Neural cell (in vitro differentiated cells): ENCODE data around the gene SMPD2. TPM values are rescaled to one million over a fixed set of nuclear protein-coding genes. Genes with fewer than 3 reads are reported as not detected.

Experiments used
- H2AFZ ChIP-seq: fragments of 200-600, 300-800 bp; sonication (generic), shearing (Covaris generic); 2 replicates; pipeline ENCODE4 v1.6.0; 2014; ENCODE audit warnings: low read depth, mild to moderate bottlenecking, antibody characterized with exemption, low read length, moderate library complexity
- H3F3A ChIP-seq: fragments of 200-600 bp; shearing (Covaris generic); 2 replicates; pipeline ENCODE4 v1.6.1; 2016; ENCODE audit warnings: mild to moderate bottlenecking, moderate library complexity, mixed read lengths, antibody characterized with exemption, low read length; ENCODE audit not compliant: insufficient read depth, poor library complexity, severe bottlenecking
- H3K27ac ChIP-seq: fragments of 200-600, 300-800 bp; sonication (generic), shearing (Covaris generic); 2 replicates; pipeline ENCODE4 v1.5.1; 2014; ENCODE audit warnings: mild to moderate bottlenecking, low read length, moderate library complexity
- H3K27me3 ChIP-seq: fragments of 300-800, 200-600 bp; sonication (generic), shearing (Covaris generic); 2 replicates; pipeline ENCODE4 v1.6.0; 2014; ENCODE audit warnings: mild to moderate bottlenecking, low read depth, low read length, moderate library complexity; ENCODE audit not compliant: insufficient read depth
- H3K36me3 ChIP-seq: fragments of 300-800, 200-600 bp; sonication (generic), shearing (Covaris generic); 2 replicates; pipeline ENCODE4 v1.5.1; 2014; ENCODE audit warnings: mild to moderate bottlenecking, antibody characterized with exemption, low read length, moderate library complexity; ENCODE audit not compliant: insufficient read depth
- H3K4me2 ChIP-seq: fragments of 300-800, 200-600 bp; sonication (generic), shearing (Covaris generic); 2 replicates; pipeline ENCODE4 v1.6.0; 2014; ENCODE audit warnings: mild to moderate bottlenecking, low read length
- H3K4me3 ChIP-seq: fragments of 300-800, 200-600 bp; sonication (generic), shearing (Covaris generic); 2 replicates; pipeline ENCODE4 v1.5.1; 2014; ENCODE audit warnings: mild to moderate bottlenecking, low read length, moderate library complexity
- H3K79me2 ChIP-seq: fragments of 200-600 bp; shearing (Covaris generic); replicated peaks from 2 replicates; pipeline ENCODE4 v1.6.0; 2014; ENCODE audit warnings: mild to moderate bottlenecking, low read length, moderate library complexity; ENCODE audit not compliant: insufficient read depth
- H3K9ac ChIP-seq: fragments of 300-800, 200-600 bp; sonication (generic), shearing (Covaris generic); 2 replicates; pipeline ENCODE4 v1.6.1; 2016; ENCODE audit warnings: mild to moderate bottlenecking, low read length, mixed read lengths
- H3K9me2 ChIP-seq: fragments of 200-600 bp; shearing (Covaris generic); 2 replicates; pipeline ENCODE4 v1.6.1; 2016; ENCODE audit warnings: mild to moderate bottlenecking, low read length, mixed read lengths; ENCODE audit not compliant: insufficient read depth
- H3K9me3 ChIP-seq: fragments of 200-600, 300-800 bp; sonication (generic), shearing (Covaris generic); 2 replicates; pipeline ENCODE4 v1.6.1; 2016; ENCODE audit warnings: mild to moderate bottlenecking, mixed run types, low read length, moderate library complexity, mixed read lengths
- H4K20me1 ChIP-seq: fragments of 200-600 bp; shearing (Covaris generic); 2 replicates; pipeline ENCODE4 v1.6.1; 2016; ENCODE audit warnings: mild to moderate bottlenecking, mixed run types; ENCODE audit not compliant: insufficient read depth
- EP300 ChIP-seq: fragments of 450-650 bp; conservative IDR thresholded peaks from 2 replicates; pipeline ENCODE4 v1.6.1; 2014; ENCODE audit warnings: antibody characterized with exemption, mild to moderate bottlenecking, moderate library complexity; ENCODE audit not compliant: poor library complexity, severe bottlenecking
- EZH2 ChIP-seq: fragments of 200-600, 300-800 bp; shearing (Covaris generic), sonication (generic); IDR thresholded peaks from 2 replicates; pipeline ENCODE4 v1.6.1; 2014; ENCODE audit warnings: antibody characterized with exemption, low read length, borderline replicate concordance, mild to moderate bottlenecking; ENCODE audit not compliant: insufficient read depth, poor library complexity, severe bottlenecking
- MXI1 ChIP-seq: fragments of 450-650 bp; conservative IDR thresholded peaks from 2 replicates; pipeline ENCODE4 v1.6.1; 2014; ENCODE audit warnings: antibody characterized with exemption, mild to moderate bottlenecking; ENCODE audit not compliant: poor library complexity, severe bottlenecking
- POLR2AphosphoS5 ChIP-seq: IDR thresholded peaks from 2 replicates; pipeline ENCODE4 v1.6.1; 2012
- RAD21 ChIP-seq: fragments of 450-650 bp; conservative IDR thresholded peaks from 2 replicates; pipeline ENCODE4 v1.6.1; 2014; ENCODE audit warnings: antibody characterized with exemption, mild to moderate bottlenecking, moderate library complexity
- SMC3 ChIP-seq: fragments of 450-650 bp; conservative IDR thresholded peaks from 2 replicates; pipeline ENCODE4 v1.6.1; 2014; ENCODE audit warnings: antibody characterized with exemption, mild to moderate bottlenecking, moderate library complexity; ENCODE audit not compliant: poor library complexity
- TAF1 ChIP-seq: IDR thresholded peaks from 2 replicates; pipeline ENCODE4 v1.6.1; 2012; ENCODE audit warnings: low read depth
- polyA plus RNA-seq: library from polyadenylated mRNA; depleted of rRNA; stranded (reverse); fragments of >200 nt; gene quantifications from 2 replicates; pipeline ENCODE4 v1.2.3, GENCODE V29; 2014
- TF ChIP-seq, protein P1 (sequence below): IDR thresholded peaks from 2 replicates; pipeline ENCODE4 v1.6.1; 2012; ENCODE audit warnings: borderline replicate concordance
- TF ChIP-seq, protein P2 (sequence below): fragments of 450-650 bp; IDR thresholded peaks from 2 replicates; pipeline ENCODE4 v1.5.1; 2014; ENCODE audit warnings: antibody characterized with exemption, mild to moderate bottlenecking, moderate library complexity; ENCODE audit not compliant: poor library complexity, severe bottlenecking

The SMPD2 gene
- polyA plus RNA-seq, 1 donor from 2014 or later, result 8.0 TPM

DNA sequence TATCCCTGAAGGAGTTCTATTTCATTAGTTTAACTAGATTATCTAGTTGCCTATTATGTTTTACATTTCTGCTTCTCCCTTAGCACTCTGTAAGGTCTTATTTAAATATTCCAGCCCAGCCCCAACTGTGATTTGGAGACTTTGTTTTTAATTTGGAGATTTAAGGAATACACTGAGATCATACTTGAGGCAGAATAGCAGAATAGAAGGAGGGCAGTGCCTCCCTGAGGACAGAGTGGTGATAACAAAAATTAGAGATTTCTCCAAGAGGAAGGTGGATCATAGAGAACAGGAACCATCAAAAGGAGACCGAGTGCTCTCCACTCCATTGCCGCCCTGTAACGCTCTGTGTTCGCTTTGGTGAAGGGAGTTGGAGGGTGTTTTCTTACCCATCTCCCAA is 43.5 kb upstream of the SMPD2 start:
- TF ChIP-seq, protein P1, sequence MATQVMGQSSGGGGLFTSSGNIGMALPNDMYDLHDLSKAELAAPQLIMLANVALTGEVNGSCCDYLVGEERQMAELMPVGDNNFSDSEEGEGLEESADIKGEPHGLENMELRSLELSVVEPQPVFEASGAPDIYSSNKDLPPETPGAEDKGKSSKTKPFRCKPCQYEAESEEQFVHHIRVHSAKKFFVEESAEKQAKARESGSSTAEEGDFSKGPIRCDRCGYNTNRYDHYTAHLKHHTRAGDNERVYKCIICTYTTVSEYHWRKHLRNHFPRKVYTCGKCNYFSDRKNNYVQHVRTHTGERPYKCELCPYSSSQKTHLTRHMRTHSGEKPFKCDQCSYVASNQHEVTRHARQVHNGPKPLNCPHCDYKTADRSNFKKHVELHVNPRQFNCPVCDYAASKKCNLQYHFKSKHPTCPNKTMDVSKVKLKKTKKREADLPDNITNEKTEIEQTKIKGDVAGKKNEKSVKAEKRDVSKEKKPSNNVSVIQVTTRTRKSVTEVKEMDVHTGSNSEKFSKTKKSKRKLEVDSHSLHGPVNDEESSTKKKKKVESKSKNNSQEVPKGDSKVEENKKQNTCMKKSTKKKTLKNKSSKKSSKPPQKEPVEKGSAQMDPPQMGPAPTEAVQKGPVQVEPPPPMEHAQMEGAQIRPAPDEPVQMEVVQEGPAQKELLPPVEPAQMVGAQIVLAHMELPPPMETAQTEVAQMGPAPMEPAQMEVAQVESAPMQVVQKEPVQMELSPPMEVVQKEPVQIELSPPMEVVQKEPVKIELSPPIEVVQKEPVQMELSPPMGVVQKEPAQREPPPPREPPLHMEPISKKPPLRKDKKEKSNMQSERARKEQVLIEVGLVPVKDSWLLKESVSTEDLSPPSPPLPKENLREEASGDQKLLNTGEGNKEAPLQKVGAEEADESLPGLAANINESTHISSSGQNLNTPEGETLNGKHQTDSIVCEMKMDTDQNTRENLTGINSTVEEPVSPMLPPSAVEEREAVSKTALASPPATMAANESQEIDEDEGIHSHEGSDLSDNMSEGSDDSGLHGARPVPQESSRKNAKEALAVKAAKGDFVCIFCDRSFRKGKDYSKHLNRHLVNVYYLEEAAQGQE, result no peak
- TF ChIP-seq SMC3 (no peak), TAF1 (no peak), MXI1 (no peak), POLR2AphosphoS5 (no peak), EP300 (no peak), EZH2 (no peak), RAD21 (no peak)
- TF ChIP-seq, protein P2, sequence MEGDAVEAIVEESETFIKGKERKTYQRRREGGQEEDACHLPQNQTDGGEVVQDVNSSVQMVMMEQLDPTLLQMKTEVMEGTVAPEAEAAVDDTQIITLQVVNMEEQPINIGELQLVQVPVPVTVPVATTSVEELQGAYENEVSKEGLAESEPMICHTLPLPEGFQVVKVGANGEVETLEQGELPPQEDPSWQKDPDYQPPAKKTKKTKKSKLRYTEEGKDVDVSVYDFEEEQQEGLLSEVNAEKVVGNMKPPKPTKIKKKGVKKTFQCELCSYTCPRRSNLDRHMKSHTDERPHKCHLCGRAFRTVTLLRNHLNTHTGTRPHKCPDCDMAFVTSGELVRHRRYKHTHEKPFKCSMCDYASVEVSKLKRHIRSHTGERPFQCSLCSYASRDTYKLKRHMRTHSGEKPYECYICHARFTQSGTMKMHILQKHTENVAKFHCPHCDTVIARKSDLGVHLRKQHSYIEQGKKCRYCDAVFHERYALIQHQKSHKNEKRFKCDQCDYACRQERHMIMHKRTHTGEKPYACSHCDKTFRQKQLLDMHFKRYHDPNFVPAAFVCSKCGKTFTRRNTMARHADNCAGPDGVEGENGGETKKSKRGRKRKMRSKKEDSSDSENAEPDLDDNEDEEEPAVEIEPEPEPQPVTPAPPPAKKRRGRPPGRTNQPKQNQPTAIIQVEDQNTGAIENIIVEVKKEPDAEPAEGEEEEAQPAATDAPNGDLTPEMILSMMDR, result no peak
- no peak overlapping the region for H3K9ac ChIP-seq
- no peak overlapping the region for H2AFZ ChIP-seq

DNA sequence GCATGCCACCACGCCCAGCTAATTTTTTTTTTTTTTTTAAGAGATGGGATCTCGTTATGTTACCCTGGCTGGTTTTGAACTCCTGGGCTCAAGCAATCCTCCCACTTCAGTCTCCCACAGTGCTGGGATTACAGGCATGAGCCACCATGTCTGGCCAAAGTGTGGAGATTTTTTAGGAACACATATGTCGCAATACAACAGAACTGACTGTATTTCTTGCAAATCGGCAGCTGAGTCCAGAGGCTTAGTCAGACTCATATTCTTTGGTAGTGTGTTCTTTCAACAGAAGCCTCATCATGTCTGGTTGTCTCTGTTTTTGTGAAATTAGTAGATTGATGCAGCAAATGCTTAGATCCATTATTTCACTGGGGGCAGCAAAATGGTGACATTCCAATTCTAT is 34.3 kb upstream of the SMPD2 start:
- TF ChIP-seq, protein P2, result no peak
- TF ChIP-seq TAF1 (no peak), EZH2 (no peak), SMC3 (no peak), RAD21 (no peak), POLR2AphosphoS5 (no peak), EP300 (no peak), MXI1 (no peak)
- TF ChIP-seq, protein P1, result no peak
- Histone ChIP-seq H3K27me3 (no peaks in the 10 kb centered on the region), H3K4me2 (no peak overlapping the region), H3F3A (no peaks in the 10 kb centered on the region), H4K20me1 (no peaks in the 10 kb centered on the region), H3K27ac (no peak overlapping the region), H3K9me2 (no peaks in the 10 kb centered on the region), H3K79me2 (no peaks in the 10 kb centered on the region), H3K36me3 (no peaks in the 10 kb centered on the region), H3K9me3 (no peaks in the 10 kb centered on the region), H3K4me3 (no peak overlapping the region), H2AFZ (no peak overlapping the region), H3K9ac (no peak overlapping the region)

More for the DNA sequence above, 43.5 kb upstream of the SMPD2 start:
- no peaks in the 10 kb centered on the region for H3K36me3 ChIP-seq
- no peak overlapping the region for H3K27ac ChIP-seq
- no peaks in the 10 kb centered on the region for H4K20me1 ChIP-seq
- H3K27me3 ChIP-seq, result no peaks in the 10 kb centered on the region
- H3K4me2 ChIP-seq, result no peak overlapping the region
- no peaks in the 10 kb centered on the region for H3K79me2 ChIP-seq
- H3K9me3 ChIP-seq, result no peaks in the 10 kb centered on the region
- H3K4me3 ChIP-seq, result no peak overlapping the region
- no peaks in the 10 kb centered on the region for H3K9me2 ChIP-seq
- H3F3A ChIP-seq, result no peaks in the 10 kb centered on the region
